Measurements from ENCODE around the gene SEMA4B.

SEMA4B gene

GRCh38 chr15:90203922-90204321, 2.8 kb downstream of the SEMA4B start:
- DNase-seq (ENCODE audit: low spot score): peak; percentile 88
- peak; percentile 59 for FAIRE-seq

GRCh38 chr15:90205050-90205848, 4.1 kb downstream of the SEMA4B start:
- FAIRE-seq (no peak), DNase-seq (ENCODE audit: low spot score) (no peak)

- no peak for DNase-seq (ENCODE audit: low spot score)
These were observed 4.8 kb downstream of the SEMA4B start for GRCh38 chr15:90205886-90206285.

GRCh38 chr15:90207252-90207651, 6.1 kb downstream of the SEMA4B start:
- FAIRE-seq: no peak
- DNase-seq (ENCODE audit: low spot score): no peak

More at GRCh38 chr15:90205886-90206285, 4.8 kb downstream of the SEMA4B start:
- FAIRE-seq: no peak

GRCh38 chr15:90208356-90208755, 7.2 kb downstream of the SEMA4B start:
- FAIRE-seq: no peak

GRCh38 chr15:90209591-90209990, 8.5 kb downstream of the SEMA4B start:
- FAIRE-seq (peak; percentile 4), DNase-seq (ENCODE audit: low spot score) (peak; percentile 58)

More at GRCh38 chr15:90208356-90208755, 7.2 kb downstream of the SEMA4B start:
- no peak for DNase-seq (ENCODE audit: low spot score)

GRCh38 chr15:90210593-90210992, 9.5 kb downstream of the SEMA4B start:
- no peak for DNase-seq (ENCODE audit: low spot score)
- FAIRE-seq: no peak

GRCh38 chr15:90211009-90211408, 9.9 kb downstream of the SEMA4B start:
- no peak for FAIRE-seq
- no peak for DNase-seq (ENCODE audit: low spot score)

- FAIRE-seq (peak; percentile 56), DNase-seq (ENCODE audit: low spot score) (peak; percentile 89)
These were observed 10.5 kb downstream of the SEMA4B start for GRCh38 chr15:90211440-90212143.

- no peak for FAIRE-seq
- no peak for DNase-seq (ENCODE audit: low spot score)
These were observed 11.3 kb downstream of the SEMA4B start for GRCh38 chr15:90212221-90213098.

- FAIRE-seq (no peak), DNase-seq (ENCODE audit: low spot score) (no peak)
These were observed 12.1 kb downstream of the SEMA4B start for GRCh38 chr15:90213122-90213817.

GRCh38 chr15:90213818-90214204, 12.7 kb downstream of the SEMA4B start:
- no peak for DNase-seq (ENCODE audit: low spot score)
- FAIRE-seq: no peak

GRCh38 chr15:90214553-90215196, 13.5 kb downstream of the SEMA4B start:
- no peak for DNase-seq (ENCODE audit: low spot score)
- FAIRE-seq: no peak

- DNase-seq (ENCODE audit: low spot score): no peak
- FAIRE-seq: no peak
These were observed 16.7 kb downstream of the SEMA4B start for GRCh38 chr15:90217671-90218394.

GRCh38 chr15:90219421-90220141, 18.5 kb downstream of the SEMA4B start:
- no peak for DNase-seq (ENCODE audit: low spot score)
- FAIRE-seq: no peak

- DNase-seq (ENCODE audit: low spot score): peak; percentile 84
- peak; percentile 81 for FAIRE-seq
These were observed 20.2 kb downstream of the SEMA4B start for GRCh38 chr15:90221246-90221900.

GRCh38 chr15:90222547-90222946, 21.4 kb downstream of the SEMA4B start:
- FAIRE-seq (peak; percentile 89), DNase-seq (ENCODE audit: low spot score) (peak; percentile 71)

GRCh38 chr15:90223441-90224165, 22.5 kb downstream of the SEMA4B start:
- no peak for DNase-seq (ENCODE audit: low spot score)
- no peak for FAIRE-seq
